Measurements from ENCODE around the gene TK2. TPM values are rescaled to one million over a fixed set of nuclear protein-coding genes. Genes with fewer than 3 reads are reported as not detected.

The TK2 gene
- total RNA-seq, 1 donor from 2014 or later: 28.5 TPM

GRCh38 chr16:66575060-66575459, 25.1 kb upstream of the TK2 start:
- Mint-ChIP-seq H3K4me1 (peaks cover 5% of the 10 kb centered on the region), H3K27me3 (ENCODE audit: low read depth) (no peaks in the 10 kb centered on the region), H3K9me3 (no peaks in the 10 kb centered on the region), H3K27ac (no peak overlapping the region), H3K36me3 (no peaks in the 10 kb centered on the region), H3K4me3 (no peak overlapping the region)
- TF ChIP-seq, protein P1, sequence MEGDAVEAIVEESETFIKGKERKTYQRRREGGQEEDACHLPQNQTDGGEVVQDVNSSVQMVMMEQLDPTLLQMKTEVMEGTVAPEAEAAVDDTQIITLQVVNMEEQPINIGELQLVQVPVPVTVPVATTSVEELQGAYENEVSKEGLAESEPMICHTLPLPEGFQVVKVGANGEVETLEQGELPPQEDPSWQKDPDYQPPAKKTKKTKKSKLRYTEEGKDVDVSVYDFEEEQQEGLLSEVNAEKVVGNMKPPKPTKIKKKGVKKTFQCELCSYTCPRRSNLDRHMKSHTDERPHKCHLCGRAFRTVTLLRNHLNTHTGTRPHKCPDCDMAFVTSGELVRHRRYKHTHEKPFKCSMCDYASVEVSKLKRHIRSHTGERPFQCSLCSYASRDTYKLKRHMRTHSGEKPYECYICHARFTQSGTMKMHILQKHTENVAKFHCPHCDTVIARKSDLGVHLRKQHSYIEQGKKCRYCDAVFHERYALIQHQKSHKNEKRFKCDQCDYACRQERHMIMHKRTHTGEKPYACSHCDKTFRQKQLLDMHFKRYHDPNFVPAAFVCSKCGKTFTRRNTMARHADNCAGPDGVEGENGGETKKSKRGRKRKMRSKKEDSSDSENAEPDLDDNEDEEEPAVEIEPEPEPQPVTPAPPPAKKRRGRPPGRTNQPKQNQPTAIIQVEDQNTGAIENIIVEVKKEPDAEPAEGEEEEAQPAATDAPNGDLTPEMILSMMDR (IDR thresholded peaks at IDR 0.05; ENCODE audit: unreplicated experiment): no peak
- no peak for DNase-seq (ENCODE audit: low spot score in 2 of 2, unreplicated experiment in 2 of 2)

- no peak overlapping the region for H3K4me3 Mint-ChIP-seq
- no peak for DNase-seq (ENCODE audit: low spot score in 2 of 2, unreplicated experiment in 2 of 2)
- TF ChIP-seq, protein P1 (IDR thresholded peaks at IDR 0.05; ENCODE audit: unreplicated experiment): no peak
- no peaks in the 10 kb centered on the region for H3K36me3 Mint-ChIP-seq
- H3K27ac Mint-ChIP-seq: no peak overlapping the region
- peaks cover 5% of the 10 kb centered on the region for H3K4me1 Mint-ChIP-seq
- H3K9me3 Mint-ChIP-seq: no peaks in the 10 kb centered on the region
- no peaks in the 10 kb centered on the region for H3K27me3 Mint-ChIP-seq (ENCODE audit: low read depth)
Measured at GRCh38 chr16:66574531-66574930, 24.6 kb upstream of the TK2 start.

- no peaks in the 10 kb centered on the region for H3K27me3 Mint-ChIP-seq (ENCODE audit: low read depth)
- no peak overlapping the region for H3K4me3 Mint-ChIP-seq
- no peak for DNase-seq (ENCODE audit: low spot score in 2 of 2, unreplicated experiment in 2 of 2)
- H3K9me3 Mint-ChIP-seq: no peaks in the 10 kb centered on the region
- TF ChIP-seq, protein P1 (IDR thresholded peaks at IDR 0.05; ENCODE audit: unreplicated experiment): no peak
- peaks cover 5% of the 10 kb centered on the region for H3K4me1 Mint-ChIP-seq
- no peak overlapping the region for H3K27ac Mint-ChIP-seq
- no peaks in the 10 kb centered on the region for H3K36me3 Mint-ChIP-seq
Measured at GRCh38 chr16:66574081-66574480, 24.2 kb upstream of the TK2 start.

DNA sequence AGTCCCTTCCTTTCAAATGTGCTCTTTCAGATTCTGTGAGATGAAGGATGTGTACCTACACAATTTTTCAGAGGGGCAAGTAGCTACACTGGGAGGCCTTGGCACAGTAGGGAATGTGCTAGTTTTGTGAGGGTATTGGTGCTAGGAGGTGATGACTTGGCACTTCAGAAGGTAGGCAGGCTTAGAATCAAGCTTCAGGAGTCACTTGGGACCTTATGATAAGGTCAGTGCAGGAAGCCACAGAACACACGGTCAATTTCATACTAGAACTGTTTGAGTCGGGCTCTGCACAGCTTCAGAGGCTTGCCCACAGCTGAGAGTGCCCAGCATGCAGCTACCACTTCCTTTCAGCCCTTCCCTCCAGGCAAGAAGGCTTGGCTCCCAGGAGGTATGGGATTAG, 22.4 kb upstream of the TK2 start:
- TF ChIP-seq, protein P1 (IDR thresholded peaks at IDR 0.05; ENCODE audit: unreplicated experiment): no peak
- no peak overlapping the region for H3K4me3 Mint-ChIP-seq
- peaks cover 5% of the 10 kb centered on the region for H3K4me1 Mint-ChIP-seq
- H3K27ac Mint-ChIP-seq: no peak overlapping the region
- peaks cover 3% of the 10 kb centered on the region for H3K36me3 Mint-ChIP-seq
- no peaks in the 10 kb centered on the region for H3K27me3 Mint-ChIP-seq (ENCODE audit: low read depth)
- DNase-seq (ENCODE audit: low spot score in 2 of 2, unreplicated experiment in 2 of 2): no peak
- H3K9me3 Mint-ChIP-seq: no peaks in the 10 kb centered on the region

DNA sequence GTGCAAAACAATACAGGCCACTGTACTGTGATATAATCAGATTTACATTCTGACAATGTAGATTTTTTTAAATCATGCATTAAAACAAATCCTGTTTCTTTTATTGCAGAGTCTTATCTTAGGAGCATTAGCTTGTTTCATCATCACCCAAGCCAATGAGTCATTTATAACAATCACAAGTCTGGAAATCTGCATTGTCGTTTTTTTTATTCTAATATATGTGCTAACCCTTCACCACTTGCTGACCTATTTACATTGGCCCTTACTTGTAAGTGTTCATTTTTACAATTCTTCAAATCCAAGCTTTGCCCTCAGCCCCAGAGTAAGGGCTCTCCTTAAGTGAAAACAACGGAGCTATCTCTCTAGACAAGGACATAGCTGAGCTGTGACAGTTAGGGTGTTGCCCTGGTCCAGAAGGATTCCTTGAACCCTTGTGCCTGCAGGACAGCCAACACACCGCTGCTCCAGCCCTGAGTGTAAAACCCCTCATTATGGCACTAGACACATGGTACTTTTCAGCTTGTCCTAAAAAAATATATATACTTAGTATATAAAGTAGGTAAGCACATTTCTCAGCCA, 20.0 kb upstream of the TK2 start:
- peaks cover 11% of the 10 kb centered on the region for H3K36me3 Mint-ChIP-seq
- peaks cover 5% of the 10 kb centered on the region for H3K4me1 Mint-ChIP-seq
- H3K9me3 Mint-ChIP-seq: no peaks in the 10 kb centered on the region
- TF ChIP-seq, protein P1 (IDR thresholded peaks at IDR 0.05; ENCODE audit: unreplicated experiment): no peak
- DNase-seq (ENCODE audit: low spot score in 2 of 2, unreplicated experiment in 2 of 2): no peak
- H3K27me3 Mint-ChIP-seq (ENCODE audit: low read depth): no peaks in the 10 kb centered on the region
- H3K27ac Mint-ChIP-seq: no peak overlapping the region
- H3K4me3 Mint-ChIP-seq: no peak overlapping the region

- no peaks in the 10 kb centered on the region for H3K27me3 Mint-ChIP-seq (ENCODE audit: low read depth)
- no peak overlapping the region for H3K4me3 Mint-ChIP-seq
- peaks cover 11% of the 10 kb centered on the region for H3K36me3 Mint-ChIP-seq
- TF ChIP-seq, protein P1 (IDR thresholded peaks at IDR 0.05; ENCODE audit: unreplicated experiment): no peak
- H3K4me1 Mint-ChIP-seq: peaks cover 3% of the 10 kb centered on the region
- H3K9me3 Mint-ChIP-seq: no peaks in the 10 kb centered on the region
- no peak for DNase-seq (ENCODE audit: low spot score in 2 of 2, unreplicated experiment in 2 of 2)
- H3K27ac Mint-ChIP-seq: no peak overlapping the region
Measured at GRCh38 chr16:66569131-66569530, 19.2 kb upstream of the TK2 start.
